WERI-Rb-1 (cell line): ENCODE results near the gene ATP2B2.

Source experiments
- DNase-seq: peaks from one replicate; pipeline ENCODE4 v3.0.0-alpha.2; 2020
- H3K27ac ChIP-seq: fragments of 250-450 bp; sonication (Bioruptor Pico); 2 replicates; pipeline ENCODE4 v1.5.1; 2020; ENCODE audit warnings: mild to moderate bottlenecking, moderate library complexity
- H3K27me3 ChIP-seq: fragments of 250-450 bp; sonication (Bioruptor Pico); 2 replicates; pipeline ENCODE4 v1.5.1; 2021; ENCODE audit warnings: mild to moderate bottlenecking, low read depth, moderate library complexity; ENCODE audit not compliant: insufficient read depth, severe bottlenecking
- H3K36me3 ChIP-seq: fragments of 250-450 bp; sonication (Bioruptor Pico); 2 replicates; pipeline ENCODE4 v1.5.1; 2020; ENCODE audit warnings: mild to moderate bottlenecking, moderate library complexity
- H3K4me3 ChIP-seq: 2 replicates; pipeline ENCODE4 v1.5.1; 2011; ENCODE audit warnings: low read depth, mild to moderate bottlenecking, control low read depth, low read length
- H3K9me3 ChIP-seq: fragments of 250-450 bp; sonication (Bioruptor Pico); 2 replicates; pipeline ENCODE4 v1.5.1; 2021; ENCODE audit warnings: mild to moderate bottlenecking, moderate library complexity; ENCODE audit not compliant: severe bottlenecking
- CTCF ChIP-seq: IDR thresholded peaks from 2 replicates; pipeline ENCODE4 v1.5.1; 2011; ENCODE audit warnings: low read depth, mild to moderate bottlenecking, control low read depth, inconsistent platforms, low read length

The ATP2B2 gene

GRCh38 chr3:10317311-10317960, 187.9 kb downstream of the ATP2B2 start:
- no peak for TF ChIP-seq CTCF
- Histone ChIP-seq H3K27ac (no peak overlapping the region), H3K9me3 (no peaks in the 10 kb centered on the region), H3K4me3 (no peak overlapping the region), H3K36me3 (peaks cover 63% of the 10 kb centered on the region), H3K27me3 (no peaks in the 10 kb centered on the region)
- DNase-seq: no peak

GRCh38 chr3:10315771-10316344, 189.5 kb downstream of the ATP2B2 start:
- DNase-seq: no peak
- TF ChIP-seq CTCF: no peak
- Histone ChIP-seq H3K27ac (no peak overlapping the region), H3K36me3 (peaks cover 78% of the 10 kb centered on the region), H3K27me3 (no peaks in the 10 kb centered on the region), H3K9me3 (no peaks in the 10 kb centered on the region), H3K4me3 (no peak overlapping the region)

GRCh38 chr3:10315101-10315500, 190.3 kb downstream of the ATP2B2 start:
- H3K27ac ChIP-seq: no peak overlapping the region
- H3K27me3 ChIP-seq: no peaks in the 10 kb centered on the region
- no peak for TF ChIP-seq CTCF
- no peaks in the 10 kb centered on the region for H3K9me3 ChIP-seq
- no peak overlapping the region for H3K4me3 ChIP-seq
- DNase-seq: no peak
- peaks cover 82% of the 10 kb centered on the region for H3K36me3 ChIP-seq

- no peak for TF ChIP-seq CTCF
- no peak overlapping the region for H3K4me3 ChIP-seq
- H3K27me3 ChIP-seq: no peaks in the 10 kb centered on the region
- H3K9me3 ChIP-seq: no peaks in the 10 kb centered on the region
- H3K27ac ChIP-seq: no peak overlapping the region
- H3K36me3 ChIP-seq: peaks cover 81% of the 10 kb centered on the region
- DNase-seq: no peak
Observed at GRCh38 chr3:10312861-10313260, 192.5 kb downstream of the ATP2B2 start.

- Histone ChIP-seq H3K27me3 (no peaks in the 10 kb centered on the region), H3K9me3 (no peaks in the 10 kb centered on the region), H3K4me3 (no peak overlapping the region), H3K36me3 (peaks cover 78% of the 10 kb centered on the region), H3K27ac (no peak overlapping the region)
- DNase-seq: no peak
- TF ChIP-seq CTCF: no peak
Observed at GRCh38 chr3:10312391-10312790, 193.0 kb downstream of the ATP2B2 start.

GRCh38 chr3:10311710-10312109, 193.7 kb downstream of the ATP2B2 start:
- Histone ChIP-seq H3K4me3 (no peak overlapping the region), H3K36me3 (peaks cover 79% of the 10 kb centered on the region), H3K27ac (no peak overlapping the region), H3K27me3 (no peaks in the 10 kb centered on the region), H3K9me3 (no peaks in the 10 kb centered on the region)
- DNase-seq: no peak
- no peak for TF ChIP-seq CTCF
